ENCODE data around the gene AFF3.

AFF3 gene

GRCh38 chr2:99576775-99577174 lies 565.6 kb downstream of the AFF3 start:
- TF ChIP-seq ZNF8 (CRISPR knock-in tag; IDR thresholded peaks at IDR 0.05) (no peak), OSR1 (CRISPR knock-in tag; IDR thresholded peaks at IDR 0.05) (no peak), TOX (CRISPR knock-in tag; IDR thresholded peaks at IDR 0.05; ENCODE audit: borderline replicate concordance) (no peak)
- ATAC-seq = no peak

GRCh38 chr2:99573634-99574251 lies 568.6 kb downstream of the AFF3 start:
- no peak for TF ChIP-seq SNAI2 (CRISPR knock-in tag; IDR thresholded peaks at IDR 0.05)
- TF ChIP-seq ZFP30 (CRISPR knock-in tag; IDR thresholded peaks at IDR 0.05) = no peak
- no peak for TF ChIP-seq CSDC2 (CRISPR knock-in tag; IDR thresholded peaks at IDR 0.05)
- TF ChIP-seq CREB5 (CRISPR knock-in tag; IDR thresholded peaks at IDR 0.05; ENCODE audit: low read depth) = no peak
- TF ChIP-seq ZFP3 (CRISPR knock-in tag; IDR thresholded peaks at IDR 0.05) = no peak
- no peak for TF ChIP-seq TCF4 (CRISPR knock-in tag; IDR thresholded peaks at IDR 0.05; ENCODE audit: borderline replicate concordance)
- no peak for TF ChIP-seq POU6F1 (CRISPR knock-in tag; IDR thresholded peaks at IDR 0.05; ENCODE audit: borderline replicate concordance, low read depth)
- TF ChIP-seq TSHZ2 (CRISPR knock-in tag; IDR thresholded peaks at IDR 0.05) = no peak
- no peak for TF ChIP-seq RARB (CRISPR knock-in tag; IDR thresholded peaks at IDR 0.05)
- TF ChIP-seq PPARA (CRISPR knock-in tag; IDR thresholded peaks at IDR 0.05; ENCODE audit: borderline replicate concordance) = no peak
- no peak for TF ChIP-seq ARNTL (CRISPR knock-in tag; IDR thresholded peaks at IDR 0.05; ENCODE audit: borderline replicate concordance, low read depth)
- TF ChIP-seq ISL1 (CRISPR knock-in tag; IDR thresholded peaks at IDR 0.05) = no peak
- TF ChIP-seq PATZ1 (CRISPR knock-in tag; IDR thresholded peaks at IDR 0.05; ENCODE audit: borderline replicate concordance) = no peak
- no peak for TF ChIP-seq ZNF565 (CRISPR knock-in tag; conservative IDR thresholded peaks at IDR 0.05; ENCODE audit: low read depth)
- no peak for TF ChIP-seq ZNF70 (CRISPR knock-in tag; IDR thresholded peaks at IDR 0.05)
- TF ChIP-seq ZNF8 (CRISPR knock-in tag; IDR thresholded peaks at IDR 0.05) = no peak
- ATAC-seq = no peak

- TF ChIP-seq ZNF565 (CRISPR knock-in tag; conservative IDR thresholded peaks at IDR 0.05; ENCODE audit: low read depth) = no peak
- TF ChIP-seq TCF4 (CRISPR knock-in tag; IDR thresholded peaks at IDR 0.05; ENCODE audit: borderline replicate concordance) = no peak
- TF ChIP-seq GLIS3 (CRISPR knock-in tag; IDR thresholded peaks at IDR 0.05) = no peak
- no peak for TF ChIP-seq CREB5 (CRISPR knock-in tag; IDR thresholded peaks at IDR 0.05; ENCODE audit: low read depth)
- ATAC-seq = no peak
Observed at GRCh38 chr2:99572373-99573164, 569.8 kb downstream of the AFF3 start.

All from SK-N-SH treated with all-trans-retinoic acid at 6 μM for 48 hours (cell line).